Lower leg skin (tissue), 4 donors: ENCODE data around the gene INSC. TPM values are rescaled to one million over a fixed set of nuclear protein-coding genes. Genes with fewer than 3 reads are reported as not detected.
A peak's percentile ranks its signal among the peaks of the same experiment; 100 is the strongest.

Experiments
- DNase-seq, 2 donors: peaks; one replicate each; pipeline ENCODE4 v3.0.0-alpha.2; 2019; ENCODE audit warnings: low spot score in 2 of 2
- H3K4me3 ChIP-seq: fragments of 200-600 bp; sonication (generic); 2 replicates; pipeline ENCODE4 v1.5.1; 2017; ENCODE audit warnings: mild to moderate bottlenecking, low read depth; ENCODE audit not compliant: poor library complexity, severe bottlenecking
- CTCF ChIP-seq, 3 donors: fragments of 450-650 bp; IDR thresholded peaks; one replicate each; pipeline ENCODE4 v1.5.1; 2016; ENCODE audit warnings: antibody characterized with exemption in 3 of 3, mild to moderate bottlenecking in 3 of 3, moderate library complexity in 2 of 3
- POLR2A ChIP-seq, 2 donors: fragments of 450-650 bp; IDR thresholded peaks; one replicate each; pipeline ENCODE4 v1.6.1; 2016 to 2017; ENCODE audit warnings: antibody characterized with exemption in 2 of 2, mild to moderate bottlenecking in 1 of 2, moderate library complexity in 1 of 2
- WGBS, 2 donors: methylation state at CpG; one replicate each; pipeline ENCODE4 v1.1.5; 2018; 5-methylcytosine and 5-hydroxymethylcytosine counted together
- intact Hi-C: fragments of 100-400 bp; cut with DNase I; formaldehyde crosslinking; loops from one replicate; pipeline ENCODE4 v1.15.0; 2023; ENCODE audit warnings: low total_unique reads
- total RNA-seq, 4 donors: library from RNA; depleted of rRNA; stranded (reverse); fragments of >200 nt; gene quantifications; one replicate each; pipeline ENCODE4 v1.1.0, GENCODE V29; 2016

Gene INSC
- total RNA-seq, 4 donors from 2014 or later = 0.23 to 0.27 TPM; not detected in 2

- no peak for DNase-seq
- H3K4me3 ChIP-seq = no peak overlapping the region
- TF ChIP-seq POLR2A (IDR thresholded peaks at IDR 0.05) (no peak), CTCF (IDR thresholded peaks at IDR 0.05) (no peak)
- 70 to 86% methylated on average over 4 of the region's 4 CpGs for WGBS, 2 donors
- intact Hi-C loops = no loop called here
Observed at GRCh38 chr11:15217416-15217815, 102.7 kb downstream of the INSC start.

GRCh38 chr11:15222777-15223176 is 108.1 kb downstream of the INSC start:
- intact Hi-C loops = no loop called here
- peak in 1 of 2 donors; percentile 1 for DNase-seq
- no peak overlapping the region for H3K4me3 ChIP-seq
- WGBS, 2 donors = 84 to 90% methylated on average over 1 of the region's 1 CpG
- no peak for TF ChIP-seq CTCF (IDR thresholded peaks at IDR 0.05)
- TF ChIP-seq POLR2A (IDR thresholded peaks at IDR 0.05) = no peak

GRCh38 chr11:15223318-15223717 is 108.6 kb downstream of the INSC start:
- no peak overlapping the region for H3K4me3 ChIP-seq
- DNase-seq = no peak
- intact Hi-C loops = no loop called here
- WGBS, 2 donors = 57 to 69% methylated on average over 1 of the region's 1 CpG
- TF ChIP-seq CTCF (IDR thresholded peaks at IDR 0.05) = no peak
- TF ChIP-seq POLR2A (IDR thresholded peaks at IDR 0.05) = no peak

- DNase-seq = no peak
- intact Hi-C loops = no loop called here
- 65 to 77% methylated on average over 3 of the region's 3 CpGs for WGBS, 2 donors
- TF ChIP-seq CTCF (IDR thresholded peaks at IDR 0.05) (no peak), POLR2A (IDR thresholded peaks at IDR 0.05) (no peak)
- H3K4me3 ChIP-seq = no peak overlapping the region
Observed at GRCh38 chr11:15224466-15224865, 109.7 kb downstream of the INSC start.

- TF ChIP-seq CTCF (IDR thresholded peaks at IDR 0.05) (no peak), POLR2A (IDR thresholded peaks at IDR 0.05) (no peak)
- intact Hi-C loops = no loop called here
- H3K4me3 ChIP-seq = no peak overlapping the region
- WGBS, 2 donors = 94 to 100% methylated on average over 1 of the region's 1 CpG
- no peak for DNase-seq
Observed at GRCh38 chr11:15227011-15227410, 112.3 kb downstream of the INSC start.

- 74 to 77% methylated on average over 8 of the region's 8 CpGs for WGBS, 2 donors
- intact Hi-C loops = no loop called here
- DNase-seq = no peak
- no peak overlapping the region for H3K4me3 ChIP-seq
- no peak for TF ChIP-seq CTCF (IDR thresholded peaks at IDR 0.05)
- TF ChIP-seq POLR2A (IDR thresholded peaks at IDR 0.05) = no peak
Observed at GRCh38 chr11:15228331-15228849, 113.7 kb downstream of the INSC start.
